HG03280 (cell line): ENCODE results near the gene PPARA.

Experiments
- ATAC-seq: cut with Tn5 transposase; IDR thresholded peaks from one replicate; pipeline ENCODE4 v1.9.1; 2021; ENCODE audit warnings: mild to moderate bottlenecking, moderate library complexity; ENCODE audit not compliant: unreplicated experiment

PPARA gene

GRCh38 chr22:46142548-46143490 is 7.5 kb upstream of the PPARA start:
- ATAC-seq = no peak

- ATAC-seq = no peak
Observed at GRCh38 chr22:46143491-46144147, 6.7 kb upstream of the PPARA start.

GRCh38 chr22:46145361-46145851 is 4.9 kb upstream of the PPARA start:
- ATAC-seq = no peak

- ATAC-seq = no peak
Observed at GRCh38 chr22:46145896-46146295, 4.4 kb upstream of the PPARA start.

- ATAC-seq = no peak
Observed at GRCh38 chr22:46146329-46146728, 4.0 kb upstream of the PPARA start.

GRCh38 chr22:46147061-46147460 is 3.3 kb upstream of the PPARA start:
- ATAC-seq = no peak

- no peak for ATAC-seq
Observed at GRCh38 chr22:46147471-46148267, 2.7 kb upstream of the PPARA start.

GRCh38 chr22:46148336-46148735 is 2.0 kb upstream of the PPARA start:
- ATAC-seq = no peak

GRCh38 chr22:46148816-46149511 is 1.4 kb upstream of the PPARA start:
- ATAC-seq = no peak

- ATAC-seq = no peak
Observed at GRCh38 chr22:46149512-46150033, 753 bp upstream of the PPARA start.

- peak; percentile 36 for ATAC-seq
Observed at GRCh38 chr22:46150655-46151477, 540 bp downstream of the PPARA start.

GRCh38 chr22:46153930-46154329 is 3.6 kb downstream of the PPARA start:
- no peak for ATAC-seq

GRCh38 chr22:46156031-46156430 is 5.7 kb downstream of the PPARA start:
- ATAC-seq = no peak

GRCh38 chr22:46158283-46158682 is 8.0 kb downstream of the PPARA start:
- ATAC-seq = no peak

GRCh38 chr22:46159212-46159611 is 8.9 kb downstream of the PPARA start:
- ATAC-seq = no peak

- no peak for ATAC-seq
Observed at GRCh38 chr22:46159777-46160176, 9.5 kb downstream of the PPARA start.

GRCh38 chr22:46162285-46162684 is 12.0 kb downstream of the PPARA start:
- ATAC-seq = no peak

GRCh38 chr22:46162771-46163556 is 12.6 kb downstream of the PPARA start:
- ATAC-seq = no peak

GRCh38 chr22:46163557-46163888 is 13.2 kb downstream of the PPARA start:
- ATAC-seq = no peak
